IPS-NIHi7 (cell line): ENCODE measurements around the gene GDF11.

Experiments used
- DNase-seq: peaks from one replicate; pipeline ENCODE4 v3.0.0; 2012; ENCODE audit warnings: mixed read lengths; ENCODE audit errors: extremely low spot score

GDF11 gene

DNA sequence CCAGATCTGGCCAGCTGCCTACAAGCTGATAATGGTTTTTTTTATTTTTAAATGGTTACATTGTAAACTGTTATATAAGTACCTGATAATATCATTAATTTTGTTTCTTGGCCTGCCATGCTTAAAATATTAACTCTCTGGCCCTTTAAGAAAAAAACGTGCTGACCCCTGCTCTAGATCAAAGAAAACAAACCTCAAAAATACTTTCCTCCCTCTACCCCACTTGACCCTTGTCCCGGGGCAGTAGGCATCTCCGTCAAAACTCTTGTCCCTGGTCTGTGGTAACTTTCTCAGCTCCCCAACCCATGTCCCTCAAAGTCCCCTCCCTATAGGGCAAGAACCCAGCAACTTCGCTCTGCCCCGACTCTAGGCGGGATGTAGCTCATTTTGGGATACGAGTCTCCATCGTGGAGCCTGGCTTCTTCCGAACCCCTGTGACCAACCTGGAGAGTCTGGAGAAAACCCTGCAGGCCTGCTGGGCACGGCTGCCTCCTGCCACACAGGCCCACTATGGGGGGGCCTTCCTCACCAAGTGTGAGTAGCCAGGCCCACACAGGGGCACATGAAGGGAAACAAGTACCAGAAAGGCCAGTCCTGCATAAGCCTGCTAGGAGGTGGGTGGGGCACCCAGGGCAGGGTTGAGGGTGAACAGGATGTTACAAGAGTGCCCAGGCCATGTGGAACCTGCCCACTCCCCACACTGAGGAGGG is 19.3 kb upstream of the GDF11 start:
- no peak for DNase-seq

DNA sequence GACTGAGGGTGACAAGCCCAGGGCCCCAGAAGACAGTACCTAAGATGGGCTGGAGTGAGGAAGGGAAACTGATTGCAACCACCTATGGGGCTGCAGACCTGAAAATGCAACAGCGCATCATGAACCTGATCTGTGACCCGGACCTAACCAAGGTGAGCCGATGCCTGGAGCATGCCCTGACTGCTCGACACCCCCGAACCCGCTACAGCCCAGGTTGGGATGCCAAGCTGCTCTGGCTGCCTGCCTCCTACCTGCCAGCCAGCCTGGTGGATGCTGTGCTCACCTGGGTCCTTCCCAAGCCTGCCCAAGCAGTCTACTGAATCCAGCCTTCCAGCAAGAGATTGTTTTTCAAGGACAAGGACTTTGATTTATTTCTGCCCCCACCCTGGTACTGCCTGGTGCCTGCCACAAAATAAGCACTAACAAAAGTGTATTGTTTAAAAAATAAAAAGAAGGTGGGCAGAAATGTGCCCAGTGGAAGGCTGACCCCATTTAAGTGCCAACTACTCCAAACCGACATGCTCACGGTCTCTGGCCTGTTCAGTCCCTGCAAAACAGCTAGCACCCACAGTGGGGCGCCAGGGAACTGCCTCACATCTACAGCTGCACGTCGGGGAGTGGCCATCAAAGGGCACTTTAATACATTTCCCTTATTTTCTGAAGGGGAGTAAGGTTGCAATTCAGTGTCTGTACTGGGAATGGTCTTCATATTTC is 18.5 kb upstream of the GDF11 start:
- DNase-seq = peak; percentile 46

DNA sequence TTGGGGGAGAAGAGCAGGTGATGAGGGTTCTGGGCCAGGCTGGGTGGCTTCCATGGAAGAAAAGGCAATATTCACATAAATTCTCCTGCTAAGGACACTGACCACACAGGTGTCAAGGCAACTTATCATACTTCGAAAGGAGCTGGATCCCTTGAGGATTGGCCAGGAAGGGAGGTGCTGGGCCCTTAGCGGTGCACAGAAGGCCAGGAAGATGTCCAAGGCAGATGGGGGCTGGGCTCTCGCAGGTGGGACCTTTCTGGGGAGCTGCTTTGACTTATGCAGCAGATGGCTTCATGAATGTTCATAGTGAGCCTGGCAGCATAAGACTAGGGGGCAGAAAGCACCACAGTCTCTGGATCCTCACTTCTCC is 18.0 kb upstream of the GDF11 start:
- no peak for DNase-seq

DNA sequence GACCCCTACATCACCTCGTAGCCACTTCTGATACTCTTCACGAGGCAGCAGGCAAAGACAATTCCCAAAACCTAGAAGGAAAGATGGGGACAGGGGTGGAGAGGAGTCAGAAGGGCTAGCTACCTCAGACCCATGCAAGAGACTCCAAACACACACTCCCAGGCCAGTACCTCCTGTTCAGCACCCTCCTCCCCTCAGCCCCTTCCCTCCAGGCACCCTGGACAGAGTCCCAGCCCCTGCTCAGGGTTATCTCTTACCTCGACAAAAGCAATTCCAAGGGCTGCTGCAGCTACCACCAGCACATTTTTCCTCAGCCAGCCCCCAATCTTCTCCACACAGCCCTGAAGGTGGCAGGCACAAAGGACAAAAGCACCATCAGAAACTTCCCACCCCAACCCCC is 17.4 kb upstream of the GDF11 start:
- no peak for DNase-seq

DNA sequence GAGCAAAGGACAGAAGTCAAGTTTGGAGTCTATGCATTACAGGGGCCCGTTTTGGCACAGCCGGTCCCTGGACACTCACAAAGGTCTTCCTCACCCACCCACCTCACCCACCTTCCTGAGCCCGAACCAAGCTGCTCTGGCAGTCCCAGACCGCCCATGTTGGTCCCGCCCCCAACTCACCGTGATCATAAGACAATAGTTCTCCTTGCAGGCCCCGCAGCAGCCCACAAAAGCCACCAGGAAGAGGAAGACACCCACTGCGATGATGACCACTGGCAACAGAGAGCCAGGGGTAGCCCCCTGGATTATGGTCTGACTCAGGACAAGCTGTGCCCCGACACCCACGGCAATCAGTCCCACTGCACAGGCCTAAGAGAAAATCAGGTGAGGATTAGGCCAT is 16.0 kb upstream of the GDF11 start:
- DNase-seq = no peak

DNA sequence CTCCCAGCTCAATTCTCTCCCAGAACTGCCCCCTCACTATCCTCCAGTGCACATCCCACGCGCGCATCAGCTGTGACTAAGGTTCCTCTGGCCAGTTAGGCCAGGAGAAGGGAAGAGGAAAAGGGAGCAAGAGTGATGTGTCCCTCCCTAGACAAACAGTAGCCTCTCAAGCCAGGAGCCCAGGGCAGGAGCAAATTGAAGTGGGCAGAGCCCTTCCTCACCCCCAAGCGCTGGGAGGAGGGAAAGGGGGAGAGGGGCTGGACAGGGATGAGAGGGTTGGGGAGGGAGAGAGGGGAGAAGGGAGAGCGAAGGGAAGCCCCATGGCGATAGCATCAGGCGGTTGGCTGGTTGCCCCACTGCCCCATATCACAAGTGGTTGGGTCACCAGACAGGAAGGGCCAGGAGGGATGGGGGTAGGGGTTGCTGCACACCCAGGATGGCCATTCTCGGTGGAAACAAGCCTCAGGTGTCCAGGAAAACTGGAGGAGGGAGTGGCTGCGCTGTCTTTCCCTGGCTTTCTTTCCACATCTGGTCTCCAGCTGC is 15.2 kb upstream of the GDF11 start:
- no peak for DNase-seq

DNA sequence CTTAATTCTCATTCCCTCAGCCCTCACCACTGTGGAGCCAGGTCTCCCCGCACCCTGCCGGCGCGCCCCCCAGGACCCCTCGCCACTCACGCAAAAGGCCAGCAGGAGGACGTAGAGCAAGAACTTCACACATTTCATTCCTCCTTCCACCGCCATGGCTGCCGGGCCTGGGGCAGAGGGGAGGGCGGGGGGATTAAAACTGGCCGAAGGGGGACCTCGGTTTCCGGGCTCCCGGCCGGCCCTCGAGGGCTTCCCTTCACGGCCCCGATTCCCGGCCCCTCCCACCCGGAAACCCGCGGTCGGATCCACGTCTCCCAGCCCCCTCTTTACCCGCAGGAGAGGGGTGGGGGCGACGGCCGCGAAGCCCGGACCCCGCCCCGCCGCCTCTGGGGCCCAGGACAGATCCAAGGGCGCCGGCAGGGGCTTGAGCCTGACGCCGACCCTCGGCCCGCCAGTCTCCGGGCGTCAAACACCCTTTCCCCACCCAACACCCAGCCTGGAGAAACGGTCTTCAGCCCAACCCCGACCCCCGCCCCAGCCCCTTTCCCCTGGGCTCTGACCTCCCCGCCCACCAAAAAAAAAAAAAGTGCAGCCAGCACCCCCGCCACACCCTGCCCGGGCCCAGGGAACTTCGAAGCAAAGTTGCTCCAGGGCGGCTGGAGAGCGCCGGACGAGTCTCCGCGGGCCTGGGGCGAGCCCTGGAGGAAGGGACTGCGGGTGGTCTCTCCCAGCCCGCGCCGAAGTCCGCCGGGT is 14.6 kb upstream of the GDF11 start:
- DNase-seq = no peak

DNA sequence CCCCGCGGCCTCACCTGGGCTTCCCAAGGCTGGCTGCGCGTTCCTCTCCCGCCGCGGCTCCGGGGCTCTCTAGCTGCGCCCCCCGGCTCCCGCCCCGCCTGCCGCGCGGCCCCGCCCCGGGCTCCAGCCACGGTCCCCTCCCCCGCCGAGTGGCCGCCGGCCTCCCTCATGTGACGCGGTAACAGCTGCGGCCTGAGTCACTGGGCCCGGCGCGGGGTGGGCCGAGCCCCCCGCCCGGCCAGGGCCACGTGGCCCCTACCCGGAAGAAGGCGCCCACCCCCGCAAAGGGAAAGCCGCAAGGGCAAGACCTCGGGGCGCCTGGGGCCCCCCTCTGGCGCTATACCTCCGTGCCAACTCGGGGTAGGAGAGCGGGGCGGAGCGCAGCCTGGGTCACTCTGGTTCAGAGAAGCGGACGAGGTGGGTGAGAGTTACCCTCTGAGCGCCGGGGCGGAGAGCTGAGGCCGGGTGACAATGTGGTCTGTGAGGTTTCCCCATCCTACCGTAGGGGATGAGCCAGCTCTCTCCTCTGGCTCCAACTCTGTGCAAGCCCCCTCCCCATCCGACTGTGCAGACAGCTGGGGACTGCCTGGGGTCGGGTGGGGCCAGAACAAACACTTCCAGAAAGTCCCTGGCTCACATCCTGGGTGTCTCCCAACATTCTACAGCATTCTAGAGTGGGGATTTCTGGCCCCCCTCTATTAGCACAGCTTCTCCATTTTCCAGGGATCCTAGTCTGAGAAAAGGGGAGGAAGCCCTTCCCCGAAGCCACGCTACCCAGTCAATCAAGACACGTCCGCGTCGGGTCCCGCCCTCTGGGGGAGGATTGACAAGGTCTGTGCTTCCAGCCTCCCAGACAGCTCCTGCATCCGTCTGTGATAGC is 13.7 kb upstream of the GDF11 start, which contains the start of gene CD63:
TSS of gene CD63 (minus strand) at position 71 of the 880 bp plus-strand sequence. CDS start 668 bp downstream, outside the sequence.
- peak; percentile 88 for DNase-seq

DNA sequence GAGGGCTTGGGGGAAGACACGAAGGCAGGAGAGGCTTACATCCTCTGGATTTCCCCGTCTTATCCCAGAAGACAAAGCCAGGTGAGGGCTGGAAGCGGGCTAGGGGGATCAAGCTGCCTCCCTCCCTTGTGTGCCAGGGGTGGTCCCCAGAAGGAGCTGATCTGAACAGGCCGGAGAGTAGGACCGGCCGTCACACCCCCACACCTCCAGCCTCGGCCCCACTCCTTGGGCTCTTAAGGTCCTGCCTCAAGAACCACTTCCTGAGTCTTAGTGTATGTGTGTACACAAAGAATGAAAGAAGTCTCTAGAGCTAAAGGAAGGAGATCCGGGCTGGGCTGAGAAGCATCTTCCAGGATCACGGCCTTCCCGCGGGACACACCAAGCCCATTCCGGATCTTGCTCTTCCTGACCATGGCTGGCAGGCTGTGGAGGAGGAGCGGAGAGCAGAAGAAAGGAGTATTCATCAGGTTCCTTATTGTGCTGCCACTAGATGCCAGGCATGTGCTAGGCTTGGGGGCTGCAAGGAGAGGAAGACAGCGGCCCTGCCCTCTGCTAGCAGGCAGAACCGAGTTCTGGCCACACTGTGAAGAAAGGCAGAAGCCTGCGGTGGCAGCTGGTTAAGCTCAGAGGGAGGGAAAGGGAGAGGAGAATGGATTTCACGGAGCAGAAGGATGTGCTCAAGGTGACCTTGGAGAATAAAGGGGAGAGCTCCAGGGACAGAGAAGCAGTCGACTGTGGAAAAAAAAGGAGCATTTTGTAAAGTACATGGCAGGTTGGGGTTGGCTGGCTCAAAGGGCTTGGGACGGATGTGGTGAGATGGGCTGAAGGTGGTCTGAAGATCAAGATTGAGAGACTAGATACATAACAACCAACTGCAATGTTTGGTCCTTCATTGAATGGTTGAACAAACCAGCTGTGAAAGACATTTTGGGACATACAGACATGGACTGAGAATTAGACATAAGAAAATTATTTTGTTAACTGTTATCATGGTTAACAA is 12.8 kb upstream of the GDF11 start:
- DNase-seq = no peak

DNA sequence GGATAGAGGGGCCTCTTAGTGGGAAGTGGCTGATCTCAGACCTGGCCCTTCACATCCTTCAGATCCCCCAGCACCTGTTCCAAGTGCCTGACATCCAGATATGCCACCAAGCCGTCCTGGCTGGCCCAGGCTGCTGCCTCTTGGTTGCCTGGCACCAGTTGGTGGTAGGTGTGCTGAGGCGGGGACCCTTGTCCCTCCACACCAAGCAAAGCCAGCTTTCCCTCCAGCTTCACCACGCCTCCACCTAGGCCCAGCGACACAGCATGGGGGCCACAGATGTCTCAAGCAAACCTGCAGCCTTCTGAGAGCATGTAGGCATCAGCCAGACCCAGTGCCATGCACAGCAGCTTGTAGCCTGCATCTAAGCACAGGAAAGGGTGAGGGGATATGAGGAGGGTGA is 10.6 kb upstream of the GDF11 start:
- no peak for DNase-seq

DNA sequence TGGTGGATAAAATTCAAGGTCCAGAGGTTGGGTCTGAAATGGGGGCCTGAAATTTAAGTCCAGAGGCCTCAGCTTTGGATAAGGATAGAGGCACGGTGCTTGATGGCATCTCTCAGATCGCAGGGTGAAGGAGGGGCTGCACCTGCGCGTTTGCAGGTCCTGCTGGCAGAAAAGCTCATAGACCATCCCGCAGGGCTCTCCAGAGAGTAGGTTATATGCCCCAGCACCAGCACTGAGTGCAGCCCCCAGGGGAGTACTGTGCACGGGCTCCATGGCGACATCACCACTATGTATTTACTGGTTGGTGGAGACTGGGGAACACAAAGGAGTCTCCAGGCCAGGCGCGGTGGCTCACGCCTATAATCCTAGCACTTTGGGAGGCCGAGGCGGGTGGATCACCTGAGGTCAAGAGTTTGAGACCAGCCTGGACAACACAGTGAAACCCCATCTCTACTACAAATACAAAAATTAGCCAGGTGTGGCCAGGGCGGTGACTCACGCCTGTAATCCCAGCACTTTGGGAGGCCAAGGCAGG is 9.8 kb upstream of the GDF11 start:
- no peak for DNase-seq

DNA sequence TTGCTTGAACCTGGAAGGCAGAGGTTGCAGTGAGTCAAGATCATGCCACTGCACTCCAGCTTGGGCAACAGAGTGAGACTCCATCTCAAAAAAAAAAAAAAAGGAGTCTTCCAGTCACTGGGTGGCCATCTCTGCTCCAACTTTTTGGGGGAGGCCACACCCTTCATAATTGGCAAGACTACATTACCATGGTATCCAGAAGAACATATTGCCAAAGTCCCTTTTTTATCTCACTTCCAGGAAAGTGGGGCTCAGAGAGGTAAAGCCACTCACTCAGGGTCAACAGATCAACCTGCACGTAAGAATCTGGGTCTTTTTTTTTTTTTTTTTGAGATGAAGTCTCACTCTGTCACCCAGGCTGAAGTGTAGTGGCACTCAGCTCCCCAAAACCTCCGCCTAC is 9.1 kb upstream of the GDF11 start:
- DNase-seq = no peak

DNA sequence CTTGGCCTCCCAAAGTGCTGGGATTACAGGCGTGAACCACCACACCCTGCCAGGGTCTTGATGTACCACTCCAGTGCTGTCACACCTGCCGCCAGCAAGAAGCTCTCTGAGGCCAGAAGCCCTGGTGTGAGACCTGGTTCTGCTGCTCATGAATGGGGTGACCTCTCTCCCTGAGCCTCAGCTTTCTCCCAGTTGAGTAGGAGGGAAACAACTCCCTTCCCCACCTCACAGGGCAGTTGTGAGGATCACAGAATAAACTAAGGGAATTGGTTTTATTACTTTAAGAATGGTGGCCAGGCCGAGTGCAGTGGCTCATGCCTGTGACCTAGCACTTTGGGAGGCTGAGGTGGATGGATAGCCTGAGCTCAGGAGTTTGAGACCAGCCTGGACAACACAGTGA is 8.3 kb upstream of the GDF11 start:
- DNase-seq = no peak

DNA sequence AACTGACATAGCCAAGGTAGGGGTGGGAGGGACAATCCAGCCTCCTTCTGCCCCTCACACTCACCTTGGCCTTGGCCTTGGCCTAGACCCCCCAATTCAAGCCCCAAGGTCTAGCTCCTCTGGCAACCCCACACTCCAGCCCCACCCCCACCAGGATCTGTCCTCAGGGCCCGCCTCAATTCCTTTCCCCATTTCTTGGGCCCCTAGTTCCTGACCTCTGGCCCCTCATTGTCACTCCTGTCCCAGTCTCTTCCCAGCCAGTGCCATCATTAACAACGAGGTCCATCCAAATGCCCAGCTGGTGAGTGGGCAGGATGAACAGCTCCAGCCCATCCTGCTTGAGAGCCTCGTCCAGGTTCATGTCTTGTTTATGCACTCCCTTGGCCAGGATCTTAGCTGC is 6.8 kb upstream of the GDF11 start:
- no peak for DNase-seq

DNA sequence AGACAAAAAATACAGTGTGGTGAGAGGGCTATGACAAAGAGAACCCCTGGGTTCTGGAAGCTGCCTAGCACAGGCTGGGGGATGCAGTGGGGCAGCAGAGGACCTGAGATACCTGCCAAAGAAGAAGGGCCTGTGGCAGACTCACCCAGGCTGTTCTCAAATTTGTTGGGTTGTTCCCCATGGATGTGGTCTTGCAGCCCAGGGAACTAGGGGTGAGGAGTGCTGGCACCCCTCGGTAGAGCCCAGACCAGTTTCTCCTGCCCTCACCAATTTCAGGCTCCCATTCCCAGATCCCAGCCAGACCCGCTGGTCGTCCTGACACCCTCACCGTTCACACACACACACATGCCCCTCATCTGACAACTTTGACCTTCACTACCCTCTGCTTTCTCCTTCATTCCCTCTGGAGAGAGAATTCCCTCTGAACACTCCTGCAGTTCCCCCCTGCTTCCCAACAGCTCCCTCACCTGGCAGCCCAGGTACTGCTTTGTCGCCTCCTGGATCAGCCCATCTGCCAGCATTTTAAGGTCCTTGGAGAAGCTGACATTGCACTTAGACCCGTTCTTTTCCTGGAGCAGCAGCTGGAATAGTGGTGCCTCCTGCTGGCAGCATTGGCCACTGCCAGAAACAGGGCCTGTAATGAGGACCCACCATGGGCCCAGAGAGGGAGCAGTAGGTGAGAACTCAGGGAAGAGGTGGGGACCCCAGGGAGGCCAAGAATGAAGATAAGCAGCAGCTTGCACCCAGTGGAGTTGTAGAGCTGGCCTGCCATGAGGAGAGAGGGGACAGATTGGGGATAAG is 5.9 kb upstream of the GDF11 start:
- DNase-seq = peak; percentile 81

DNA sequence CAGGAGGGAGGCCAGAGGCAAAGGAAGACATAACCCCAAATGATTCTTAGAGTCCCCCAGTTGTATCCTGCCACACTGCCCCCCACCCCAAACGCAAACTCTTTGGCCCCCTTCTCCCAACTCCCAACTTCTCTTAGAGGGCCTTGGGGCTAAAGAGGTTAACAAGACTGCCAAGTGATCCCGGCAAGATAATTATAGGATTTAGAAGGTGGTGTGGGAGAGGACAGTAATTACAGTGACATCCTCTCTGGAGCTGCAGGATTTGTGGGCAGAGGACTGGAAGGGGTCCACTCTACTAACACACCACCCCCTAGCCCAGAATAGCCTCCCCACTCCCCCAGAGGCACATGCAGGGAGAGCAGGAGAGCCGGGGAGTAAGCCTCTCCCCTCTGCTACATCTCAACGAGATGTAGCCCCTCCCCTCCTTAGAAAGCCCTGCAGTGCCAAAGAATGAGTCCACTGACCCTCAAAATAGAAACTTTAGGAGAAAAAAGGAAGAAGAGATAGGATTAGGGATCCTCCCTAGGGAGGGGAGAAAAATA is 5.3 kb upstream of the GDF11 start:
- DNase-seq = no peak

DNA sequence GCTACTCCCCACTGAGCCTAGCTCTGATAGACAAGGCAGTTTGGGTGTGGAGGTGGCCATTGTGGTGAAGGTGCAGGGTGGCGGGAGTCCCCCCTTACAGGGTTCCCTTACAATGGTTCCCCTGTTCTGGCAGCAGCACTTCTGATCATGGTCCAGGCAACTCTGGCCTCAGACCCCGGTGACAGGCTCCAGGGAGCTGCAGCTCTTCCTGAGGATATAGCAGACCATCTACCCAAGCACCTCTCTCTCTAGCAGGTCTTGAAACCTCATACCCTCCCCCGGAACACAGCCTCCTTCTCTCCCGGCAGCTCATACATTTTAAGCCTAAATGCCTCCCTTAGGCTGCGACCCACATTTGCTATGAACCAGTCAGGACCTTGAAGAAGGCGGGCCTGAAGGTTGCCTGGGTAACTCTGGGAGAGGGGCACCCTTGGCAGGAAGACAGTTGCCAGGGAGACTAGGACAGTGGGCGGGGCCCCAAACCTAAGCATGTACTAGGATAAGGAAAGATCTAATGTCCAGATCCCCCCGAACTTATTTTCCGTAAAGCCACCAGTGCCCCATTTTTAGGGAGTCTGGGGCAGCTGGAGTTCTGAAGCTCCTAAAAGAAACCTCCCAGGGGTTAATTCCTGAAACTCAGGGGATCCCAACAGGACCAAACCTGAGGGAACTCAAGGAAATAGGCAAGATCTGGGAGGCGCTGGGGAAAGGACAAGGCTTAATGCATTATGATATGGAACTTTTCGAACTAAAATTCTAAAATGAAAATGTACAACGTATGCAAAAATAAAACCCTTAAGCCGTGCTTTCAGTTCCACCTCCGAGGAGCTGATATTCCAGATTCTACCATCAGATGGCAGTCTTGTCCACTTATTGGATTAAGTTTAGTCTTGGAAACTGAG is 4.5 kb upstream of the GDF11 start:
- DNase-seq = peak; percentile 76

DNA sequence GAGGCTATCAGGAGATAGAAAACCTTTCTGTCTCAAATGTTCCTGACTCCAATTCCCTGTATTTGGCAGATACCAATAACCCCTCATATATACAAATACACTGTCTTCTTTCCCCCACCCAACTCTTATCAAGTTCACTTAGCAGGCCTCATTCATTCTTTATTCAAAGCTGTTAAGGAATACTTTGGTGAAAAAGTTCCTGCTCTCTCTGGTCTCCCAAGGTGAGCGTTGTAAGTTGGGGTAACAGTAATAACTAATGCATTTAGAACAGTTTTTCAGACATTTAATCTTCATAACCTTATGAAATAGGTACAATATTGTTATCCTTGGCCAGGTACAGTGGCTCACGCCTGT is 3.9 kb upstream of the GDF11 start:
- DNase-seq = no peak
